OCI-LY7 (cell line): ENCODE results near the gene DMD. TPM values are rescaled to one million over a fixed set of nuclear protein-coding genes. Genes with fewer than 3 reads are reported as not detected.
"Not testable (repeated sequence)": the region's sequence is repeated elsewhere in the genome, so short reads cannot be mapped to it uniquely, and the experiment has no call there.

Experiments
- BruUV-seq: library from RNA; stranded (reverse); fragments of 400-500 nt; replicated peaks from 2 replicates; lab custom pipeline; 2021; lab: Mats Ljungman, UMichigan
- CTCF ChIA-PET: fragments of 300-600 bp; sonication (Branson Sonifier 250); formaldehyde crosslinking; loops from one replicate; lab custom pipeline; 2022; ENCODE audit warnings: antibody characterized with exemption; ENCODE audit not compliant: unreplicated experiment; lab: Charles Lee
- POLR2A ChIA-PET: fragments of 300-600 bp; sonication (Branson Sonifier 250); formaldehyde crosslinking; loops from one replicate; lab custom pipeline; 2022; ENCODE audit warnings: antibody characterized with exemption; lab: Charles Lee
- DNase-seq: peaks from one replicate; pipeline ENCODE4 v3.0.0-alpha.2; 2015; ENCODE audit warnings: low spot score
- H2AFZ ChIP-seq: fragments of 200-600 bp; sonication (generic), shearing (Covaris generic); 2 replicates; pipeline ENCODE4 v1.6.1; 2014; ENCODE audit warnings: mild to moderate bottlenecking, antibody characterized with exemption, low read length, moderate library complexity
- H3K27ac ChIP-seq: fragments of 200-600 bp; sonication (generic); 2 replicates; pipeline ENCODE4 v1.5.1; 2014; ENCODE audit warnings: mixed run types, low read depth, mild to moderate bottlenecking, moderate library complexity, low read length, inconsistent platforms; ENCODE audit not compliant: poor library complexity, severe bottlenecking
- H3K36me3 ChIP-seq: fragments of 200-600 bp; sonication (generic); 2 replicates; pipeline ENCODE4 v1.6.1; 2014; ENCODE audit warnings: mild to moderate bottlenecking, antibody characterized with exemption, low read length, moderate library complexity, mixed read lengths; ENCODE audit not compliant: insufficient read depth
- H3K4me1 ChIP-seq: fragments of 200-600 bp; sonication (generic); 2 replicates; pipeline ENCODE4 v1.5.1; 2014; ENCODE audit warnings: mild to moderate bottlenecking, low read length; ENCODE audit not compliant: insufficient read depth, poor library complexity, severe bottlenecking
- H3K4me2 ChIP-seq: fragments of 200-600 bp; sonication (generic); 2 replicates; pipeline ENCODE4 v1.6.1; 2014; ENCODE audit warnings: mild to moderate bottlenecking, low read length
- H3K4me3 ChIP-seq: fragments of 200-600 bp; sonication (generic); 2 replicates; pipeline ENCODE4 v1.5.1; 2014; ENCODE audit warnings: mild to moderate bottlenecking, low read depth, low read length; ENCODE audit not compliant: poor library complexity, severe bottlenecking
- H3K79me2 ChIP-seq: fragments of 200-600 bp; sonication (generic); 2 replicates; pipeline ENCODE4 v1.6.1; 2016; ENCODE audit warnings: low read depth, mild to moderate bottlenecking, low read length, moderate library complexity, mixed read lengths; ENCODE audit not compliant: insufficient read depth
- H3K9me2 ChIP-seq: fragments of 200-600 bp; sonication (generic); 2 replicates; pipeline ENCODE4 v1.6.1; 2016; ENCODE audit warnings: mild to moderate bottlenecking, low read length, mixed read lengths; ENCODE audit not compliant: insufficient read depth
- H3K9me3 ChIP-seq: fragments of 200-600 bp; sonication (generic); 2 replicates; pipeline ENCODE4 v1.6.1; 2014; ENCODE audit warnings: mild to moderate bottlenecking, mixed run types, low read length, mixed read lengths
- H4K20me1 ChIP-seq: fragments of 200-600 bp; sonication (generic); 2 replicates; pipeline ENCODE4 v1.6.1; 2014; ENCODE audit warnings: mild to moderate bottlenecking, antibody characterized with exemption, low read length, moderate library complexity, mixed read lengths; ENCODE audit not compliant: insufficient read depth
- EZH2phosphoT487 ChIP-seq: fragments of 200-600 bp; sonication (generic); IDR thresholded peaks from 2 replicates; pipeline ENCODE4 v1.6.1; 2018; ENCODE audit warnings: low read depth, borderline replicate concordance, mild to moderate bottlenecking, mixed run types, antibody characterized with exemption, low read length, moderate library complexity, mixed read lengths
- intact Hi-C: fragments of 100-400 bp; cut with micrococcal nuclease; formaldehyde crosslinking; loops from one replicate; pipeline ENCODE4 v1.10.0; 2022; ENCODE audit not compliant: unreplicated experiment
- total RNA-seq, 2 experiments: library from RNA; depleted of rRNA in 1 of 2; stranded (reverse); fragments of >200 nt in 1 of 2; shearing (Covaris generic) in 1 of 2; gene quantifications; 2 replicates each; pipeline ENCODE4 v1.2.3, GENCODE V29; 2014 to 2022
- TF ChIP-seq, protein P1 (sequence below): fragments of 200-600 bp; sonication (generic); conservative IDR thresholded peaks from 2 replicates; pipeline ENCODE4 v1.5.1; 2014; ENCODE audit warnings: mild to moderate bottlenecking, antibody characterized with exemption, low read length, moderate library complexity, mixed read lengths

Gene DMD
- total RNA-seq, 2 experiments from 2014 or later: 20.5 to 61.4 TPM

DNA sequence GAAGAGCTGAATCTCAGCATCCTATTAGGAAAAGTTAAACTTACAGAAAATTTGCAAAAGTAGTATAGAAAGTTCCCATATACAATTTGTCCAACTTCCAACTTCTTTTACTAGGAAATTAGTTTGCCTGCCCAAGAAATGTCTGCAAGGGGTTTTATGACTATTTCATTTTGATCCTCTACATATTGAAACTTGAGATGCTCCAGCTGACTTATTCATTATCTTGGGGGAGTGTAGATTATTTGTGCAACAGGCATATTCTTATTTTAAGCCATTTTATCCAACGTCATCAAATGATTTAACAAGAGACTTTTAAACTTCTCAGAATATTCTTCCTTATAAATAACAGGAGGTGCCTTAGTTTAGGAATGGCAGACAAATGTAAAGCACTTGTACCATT is 1822.4 kb downstream of the DMD start:
- TF ChIP-seq, protein P1, sequence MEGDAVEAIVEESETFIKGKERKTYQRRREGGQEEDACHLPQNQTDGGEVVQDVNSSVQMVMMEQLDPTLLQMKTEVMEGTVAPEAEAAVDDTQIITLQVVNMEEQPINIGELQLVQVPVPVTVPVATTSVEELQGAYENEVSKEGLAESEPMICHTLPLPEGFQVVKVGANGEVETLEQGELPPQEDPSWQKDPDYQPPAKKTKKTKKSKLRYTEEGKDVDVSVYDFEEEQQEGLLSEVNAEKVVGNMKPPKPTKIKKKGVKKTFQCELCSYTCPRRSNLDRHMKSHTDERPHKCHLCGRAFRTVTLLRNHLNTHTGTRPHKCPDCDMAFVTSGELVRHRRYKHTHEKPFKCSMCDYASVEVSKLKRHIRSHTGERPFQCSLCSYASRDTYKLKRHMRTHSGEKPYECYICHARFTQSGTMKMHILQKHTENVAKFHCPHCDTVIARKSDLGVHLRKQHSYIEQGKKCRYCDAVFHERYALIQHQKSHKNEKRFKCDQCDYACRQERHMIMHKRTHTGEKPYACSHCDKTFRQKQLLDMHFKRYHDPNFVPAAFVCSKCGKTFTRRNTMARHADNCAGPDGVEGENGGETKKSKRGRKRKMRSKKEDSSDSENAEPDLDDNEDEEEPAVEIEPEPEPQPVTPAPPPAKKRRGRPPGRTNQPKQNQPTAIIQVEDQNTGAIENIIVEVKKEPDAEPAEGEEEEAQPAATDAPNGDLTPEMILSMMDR: no peak
- TF ChIP-seq EZH2phosphoT487: no peak
- Histone ChIP-seq H3K79me2 (no peaks in the 10 kb centered on the region), H3K36me3 (no peaks in the 10 kb centered on the region), H3K4me3 (no peak overlapping the region), H3K9me3 (no peaks in the 10 kb centered on the region), H3K4me2 (no peak overlapping the region), H3K27ac (no peak overlapping the region), H4K20me1 (no peaks in the 10 kb centered on the region), H3K9me2 (no peaks in the 10 kb centered on the region), H2AFZ (no peak overlapping the region), H3K4me1 (no peaks in the 10 kb centered on the region)
- intact Hi-C loops: no loop called here
- no peak for DNase-seq
- POLR2A ChIA-PET: no interaction called here
- CTCF ChIA-PET: no interaction called here
- BruUV-seq: no TSS peak

DNA sequence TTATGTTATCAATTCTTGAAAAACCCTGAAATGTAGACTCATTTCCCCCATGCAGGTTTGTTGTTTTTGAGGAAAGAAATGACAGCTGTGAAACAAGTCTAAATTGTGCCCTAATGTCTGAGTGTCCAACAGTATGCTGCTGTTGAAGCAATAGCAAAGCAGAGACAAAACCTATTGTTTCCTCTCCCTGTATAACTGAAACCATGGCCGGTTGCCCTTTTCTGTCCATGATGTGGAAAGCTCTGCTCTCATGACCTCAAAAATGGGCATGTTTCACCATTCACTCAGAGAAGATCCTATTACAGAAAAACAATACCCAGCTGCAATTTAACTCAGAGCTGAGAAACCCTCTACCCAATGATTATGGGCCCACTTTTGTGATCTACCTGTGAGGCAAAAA is 1826.9 kb downstream of the DMD start:
- Histone ChIP-seq H2AFZ (no peak overlapping the region), H3K4me2 (no peak overlapping the region), H3K27ac (no peak overlapping the region), H3K4me1 (no peaks in the 10 kb centered on the region), H3K4me3 (no peak overlapping the region), H3K36me3 (no peaks in the 10 kb centered on the region), H4K20me1 (no peaks in the 10 kb centered on the region), H3K9me3 (no peaks in the 10 kb centered on the region), H3K9me2 (no peaks in the 10 kb centered on the region), H3K79me2 (no peaks in the 10 kb centered on the region)
- no peak for DNase-seq
- TF ChIP-seq, protein P1: no peak
- TF ChIP-seq EZH2phosphoT487: no peak
- ChIA-PET POLR2A (interaction anchor here (1.0 kb wide), 1 partner anchor 38 kb away, joined by 3 read pairs; no protein-coding TSS in a partner anchor), CTCF (interaction anchor here (0.6 kb wide), 1 partner anchor 24 kb away, joined by 3 read pairs; no protein-coding TSS in a partner anchor)
- no TSS peak for BruUV-seq
- intact Hi-C loops: no loop called here

DNA sequence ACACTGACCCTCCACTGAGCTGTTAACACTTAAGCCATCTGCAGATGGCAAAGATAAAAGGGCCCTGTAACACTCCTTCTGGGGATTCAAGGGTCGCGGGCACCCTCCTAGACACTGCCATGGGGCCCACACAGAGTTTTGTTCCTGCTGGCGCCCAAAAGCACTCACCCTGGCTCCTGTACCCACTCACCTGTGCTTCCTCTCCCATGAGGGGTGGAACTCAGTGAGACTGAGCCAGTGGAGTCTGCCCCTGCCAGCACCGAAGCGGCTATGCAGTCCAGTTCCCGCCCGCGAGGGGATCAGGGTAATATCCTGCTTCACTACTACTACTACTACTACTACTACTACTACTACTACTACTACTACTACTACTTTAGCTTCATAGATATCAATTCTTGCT is 1827.4 kb downstream of the DMD start:
- no peaks in the 10 kb centered on the region for H3K79me2 ChIP-seq
- intact Hi-C loops: no loop called here
- TF ChIP-seq EZH2phosphoT487: no peak
- TF ChIP-seq, protein P1: no peak
- no peaks in the 10 kb centered on the region for H3K9me3 ChIP-seq
- BruUV-seq: no TSS peak
- no peaks in the 10 kb centered on the region for H4K20me1 ChIP-seq
- no peak for DNase-seq
- H3K4me1 ChIP-seq: no peaks in the 10 kb centered on the region
- H3K27ac ChIP-seq: no peak overlapping the region
- H3K9me2 ChIP-seq: no peaks in the 10 kb centered on the region
- CTCF ChIA-PET: interaction anchor here (0.6 kb wide), 1 partner anchor 23 kb away, joined by 3 read pairs; no protein-coding TSS in a partner anchor
- no peak overlapping the region for H3K4me2 ChIP-seq
- POLR2A ChIA-PET: interaction anchor here (1.0 kb wide), 1 partner anchor 39 kb away, joined by 3 read pairs; no protein-coding TSS in a partner anchor
- no peak overlapping the region for H2AFZ ChIP-seq
- H3K4me3 ChIP-seq: no peak overlapping the region
- H3K36me3 ChIP-seq: no peaks in the 10 kb centered on the region

DNA sequence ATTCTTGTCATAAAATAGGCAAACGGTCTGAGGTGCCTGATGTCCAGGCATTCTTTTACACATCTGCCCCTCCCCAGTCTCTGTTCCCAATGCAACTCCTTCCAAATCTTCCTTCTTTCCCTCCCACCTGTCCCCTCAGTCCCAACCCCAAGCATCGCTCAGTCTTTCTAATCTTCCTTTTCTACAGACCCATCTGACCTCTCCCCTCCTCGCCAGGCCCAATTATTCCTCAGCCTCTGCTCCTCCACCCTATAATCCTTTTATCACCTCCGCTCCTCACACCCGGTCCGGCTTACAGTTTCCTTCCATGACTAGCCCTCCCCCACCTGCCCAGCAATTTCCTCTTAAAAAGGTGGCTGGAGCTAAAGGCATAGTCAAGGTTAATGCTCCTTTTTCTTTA is 1832.4 kb downstream of the DMD start:
- DNase-seq, H3K9me3 ChIP-seq, CTCF ChIA-PET, H3K27ac ChIP-seq, H3K79me2 ChIP-seq, POLR2A ChIA-PET, BruUV-seq, H3K4me1 ChIP-seq, intact Hi-C loops, H2AFZ ChIP-seq, H3K36me3 ChIP-seq, H3K4me3 ChIP-seq, H3K4me2 ChIP-seq, H4K20me1 ChIP-seq, H3K9me2 ChIP-seq: not testable (repeated sequence)
